Karpas-422 (cell line): Measurements from ENCODE around the gene SERPINB12. TPM values are rescaled to one million over a fixed set of nuclear protein-coding genes. Genes with fewer than 3 reads are reported as not detected.

Source experiments
- DNase-seq: peaks from one replicate; pipeline ENCODE4 v3.0.0-alpha.2; 2015
- H2AFZ ChIP-seq: fragments of 200-600 bp; sonication (generic); 2 replicates; pipeline ENCODE4 v1.6.1; 2014; ENCODE audit warnings: antibody characterized with exemption, low read length, mixed read lengths
- H3K27ac ChIP-seq: fragments of 200-600 bp; sonication (generic); 2 replicates; pipeline ENCODE4 v1.5.1; 2014; ENCODE audit warnings: mild to moderate bottlenecking, low read length, moderate library complexity
- H3K27me3 ChIP-seq: fragments of 200-600 bp; sonication (generic); 2 replicates; pipeline ENCODE4 v1.6.1; 2014; ENCODE audit warnings: low read length, mixed read lengths
- H3K36me3 ChIP-seq: fragments of 200-600 bp; sonication (generic); 2 replicates; pipeline ENCODE4 v1.6.1; 2014; ENCODE audit warnings: low read length, mixed read lengths; ENCODE audit not compliant: insufficient read depth
- H3K4me1 ChIP-seq: fragments of 200-600 bp; sonication (generic); 2 replicates; pipeline ENCODE4 v1.6.1; 2014; ENCODE audit warnings: mild to moderate bottlenecking, low read length, mixed read lengths
- H3K4me2 ChIP-seq: fragments of 200-600 bp; sonication (generic); 2 replicates; pipeline ENCODE4 v1.6.1; 2014; ENCODE audit warnings: low read length, low read depth, mild to moderate bottlenecking; ENCODE audit not compliant: poor library complexity, severe bottlenecking
- H3K4me3 ChIP-seq: fragments of 200-600 bp; sonication (generic); 2 replicates; pipeline ENCODE4 v1.5.1; 2014; ENCODE audit warnings: mild to moderate bottlenecking, antibody characterized with exemption, low read length, mixed read lengths
- H3K79me2 ChIP-seq: fragments of 200-600 bp; sonication (generic); 2 replicates; pipeline ENCODE4 v1.6.1; 2014; ENCODE audit warnings: mild to moderate bottlenecking, low read length, mixed read lengths
- H3K9ac ChIP-seq: fragments of 200-600 bp; sonication (generic); 2 replicates; pipeline ENCODE4 v1.6.0; 2014; ENCODE audit warnings: low read length
- H3K9me2 ChIP-seq: fragments of 200-600 bp; sonication (generic), shearing (Covaris generic); replicated peaks from 2 replicates; pipeline ENCODE4 v1.6.0; 2014; ENCODE audit warnings: mild to moderate bottlenecking, low read length, moderate library complexity; ENCODE audit not compliant: insufficient read depth
- H3K9me3 ChIP-seq: fragments of 300-700, 200-600 bp; sonication (generic); 2 replicates; pipeline ENCODE4 v1.6.1; 2014; ENCODE audit warnings: low read length, mixed read lengths
- H4K20me1 ChIP-seq: fragments of 200-600 bp; sonication (generic); 2 replicates; pipeline ENCODE4 v1.6.1; 2014; ENCODE audit warnings: mild to moderate bottlenecking, antibody characterized with exemption, low read length, low read depth; ENCODE audit not compliant: insufficient read depth
- total RNA-seq: library from RNA; depleted of rRNA; stranded (reverse); fragments of >200 nt; shearing (Covaris generic); gene quantifications from 2 replicates; pipeline ENCODE4 v1.2.3, GENCODE V29; 2014; ENCODE audit warnings: low replicate concordance

The SERPINB12 gene
- total RNA-seq, 1 experiment from 2014 or later: not detected

- no peak overlapping the region for H3K9ac ChIP-seq
- H3K27me3 ChIP-seq: no peaks in the 10 kb centered on the region
- no peak overlapping the region for H3K4me3 ChIP-seq
- H3K4me1 ChIP-seq: peaks cover 18% of the 10 kb centered on the region
- H3K36me3 ChIP-seq: no peaks in the 10 kb centered on the region
- no peaks in the 10 kb centered on the region for H3K79me2 ChIP-seq
- no peak overlapping the region for H3K4me2 ChIP-seq
- H3K27ac ChIP-seq: no peak overlapping the region
- no peak overlapping the region for H2AFZ ChIP-seq
- H4K20me1 ChIP-seq: no peaks in the 10 kb centered on the region
- H3K9me2 ChIP-seq: no peaks in the 10 kb centered on the region
- no peaks in the 10 kb centered on the region for H3K9me3 ChIP-seq
- DNase-seq: no peak
Measured at GRCh38 chr18:63559567-63560491, 17.7 kb downstream of the SERPINB12 start.

- no peaks in the 10 kb centered on the region for H3K9me2 ChIP-seq
Measured at GRCh38 chr18:63562284-63562683, 20.1 kb downstream of the SERPINB12 start.

GRCh38 chr18:63564021-63564420 lies 21.9 kb downstream of the SERPINB12 start:
- no peaks in the 10 kb centered on the region for H3K9me2 ChIP-seq
- no peak overlapping the region for H2AFZ ChIP-seq
- no peaks in the 10 kb centered on the region for H3K27me3 ChIP-seq
- peaks cover 14% of the 10 kb centered on the region for H3K4me1 ChIP-seq
- H3K27ac ChIP-seq: no peak overlapping the region
- no peak for DNase-seq
- no peak overlapping the region for H3K4me2 ChIP-seq
- H3K79me2 ChIP-seq: no peaks in the 10 kb centered on the region
- no peaks in the 10 kb centered on the region for H3K36me3 ChIP-seq
- H3K4me3 ChIP-seq: no peak overlapping the region
- H3K9ac ChIP-seq: no peak overlapping the region
- no peaks in the 10 kb centered on the region for H4K20me1 ChIP-seq
- no peaks in the 10 kb centered on the region for H3K9me3 ChIP-seq

More at GRCh38 chr18:63562284-63562683, 20.1 kb downstream of the SERPINB12 start:
- H2AFZ ChIP-seq: no peak overlapping the region; the same call in 1 of the 2 replicates
- no peak overlapping the region for H3K9ac ChIP-seq
- peaks cover 14% of the 10 kb centered on the region for H3K4me1 ChIP-seq
- no peak overlapping the region for H3K27ac ChIP-seq
- no peaks in the 10 kb centered on the region for H3K9me3 ChIP-seq
- no peaks in the 10 kb centered on the region for H3K79me2 ChIP-seq
- H3K27me3 ChIP-seq: no peaks in the 10 kb centered on the region
- H3K36me3 ChIP-seq: no peaks in the 10 kb centered on the region
- H3K4me2 ChIP-seq: peak overlapping the region; percentile 43
- no peaks in the 10 kb centered on the region for H4K20me1 ChIP-seq
- peak; percentile 74 for DNase-seq
- H3K4me3 ChIP-seq: no peak overlapping the region

GRCh38 chr18:63564561-63564960 lies 22.4 kb downstream of the SERPINB12 start:
- no peaks in the 10 kb centered on the region for H3K36me3 ChIP-seq
- no peak for DNase-seq
- H3K27ac ChIP-seq: no peak overlapping the region
- H3K79me2 ChIP-seq: no peaks in the 10 kb centered on the region
- H4K20me1 ChIP-seq: no peaks in the 10 kb centered on the region
- H3K4me1 ChIP-seq: peaks cover 14% of the 10 kb centered on the region
- H3K9me3 ChIP-seq: no peaks in the 10 kb centered on the region
- no peaks in the 10 kb centered on the region for H3K27me3 ChIP-seq
- no peak overlapping the region for H3K4me2 ChIP-seq
- no peak overlapping the region for H2AFZ ChIP-seq
- H3K9me2 ChIP-seq: no peaks in the 10 kb centered on the region
- H3K9ac ChIP-seq: no peak overlapping the region
- H3K4me3 ChIP-seq: no peak overlapping the region

- Histone ChIP-seq H3K27ac (no peak overlapping the region), H3K4me3 (no peak overlapping the region), H3K4me2 (no peak overlapping the region), H3K9ac (no peak overlapping the region), H3K79me2 (no peaks in the 10 kb centered on the region), H3K4me1 (peaks cover 7% of the 10 kb centered on the region), H2AFZ (no peak overlapping the region), H3K36me3 (no peaks in the 10 kb centered on the region), H3K9me3 (no peaks in the 10 kb centered on the region), H4K20me1 (no peaks in the 10 kb centered on the region), H3K9me2 (no peaks in the 10 kb centered on the region), H3K27me3 (no peaks in the 10 kb centered on the region)
- DNase-seq: no peak
Measured at GRCh38 chr18:63567276-63567675, 25.1 kb downstream of the SERPINB12 start.

GRCh38 chr18:63567825-63568224 lies 25.7 kb downstream of the SERPINB12 start:
- Histone ChIP-seq H3K9me2 (no peaks in the 10 kb centered on the region), H3K79me2 (no peaks in the 10 kb centered on the region), H3K27me3 (no peaks in the 10 kb centered on the region), H4K20me1 (no peaks in the 10 kb centered on the region), H3K36me3 (no peaks in the 10 kb centered on the region), H3K9ac (no peak overlapping the region), H3K4me2 (no peak overlapping the region), H3K4me3 (no peak overlapping the region), H3K9me3 (no peaks in the 10 kb centered on the region), H2AFZ (no peak overlapping the region), H3K27ac (no peak overlapping the region), H3K4me1 (peaks cover 2% of the 10 kb centered on the region)
- no peak for DNase-seq

GRCh38 chr18:63570721-63571120 lies 28.6 kb downstream of the SERPINB12 start:
- Histone ChIP-seq H3K27ac (no peak overlapping the region), H3K4me3 (no peak overlapping the region), H2AFZ (no peak overlapping the region), H4K20me1 (no peaks in the 10 kb centered on the region), H3K27me3 (no peaks in the 10 kb centered on the region), H3K9ac (no peak overlapping the region), H3K4me1 (no peaks in the 10 kb centered on the region), H3K9me3 (no peaks in the 10 kb centered on the region), H3K79me2 (no peaks in the 10 kb centered on the region), H3K36me3 (no peaks in the 10 kb centered on the region), H3K9me2 (no peaks in the 10 kb centered on the region), H3K4me2 (no peak overlapping the region)
- DNase-seq: no peak

- H4K20me1 ChIP-seq: no peaks in the 10 kb centered on the region
- DNase-seq: no peak
- H3K4me2 ChIP-seq: no peak overlapping the region
- H3K27ac ChIP-seq: no peak overlapping the region
- no peaks in the 10 kb centered on the region for H3K36me3 ChIP-seq
- H3K79me2 ChIP-seq: no peaks in the 10 kb centered on the region
- H3K9me2 ChIP-seq: no peaks in the 10 kb centered on the region
- no peaks in the 10 kb centered on the region for H3K9me3 ChIP-seq
- no peaks in the 10 kb centered on the region for H3K4me1 ChIP-seq
- H3K4me3 ChIP-seq: no peak overlapping the region
- no peak overlapping the region for H3K9ac ChIP-seq
- H2AFZ ChIP-seq: no peak overlapping the region
- no peaks in the 10 kb centered on the region for H3K27me3 ChIP-seq
Measured at GRCh38 chr18:63575681-63576080, 33.5 kb downstream of the SERPINB12 start.
